Mesenchymal stem cell (in vitro differentiated cells and primary cell): Measurements from ENCODE around the gene NUP98.

ENCODE experiments used
- DNase-seq: peaks from one replicate; pipeline ENCODE4 v3.0.0-alpha.2; 2013
- H2AFZ ChIP-seq: one replicate; pipeline ENCODE4 v1.6.1; 2013; ENCODE audit warnings: low read depth, mild to moderate bottlenecking, control low read depth, inconsistent platforms, low read length, moderate library complexity
- H2AK5ac ChIP-seq: 2 replicates; pipeline ENCODE4 v1.6.1; 2013; ENCODE audit warnings: low read length, moderate library complexity, mild to moderate bottlenecking, inconsistent platforms; ENCODE audit not compliant: severe bottlenecking
- H2BK120ac ChIP-seq: one replicate; pipeline ENCODE4 v1.6.1; 2013; ENCODE audit warnings: low read depth, mild to moderate bottlenecking, inconsistent platforms, low read length, moderate library complexity
- H2BK12ac ChIP-seq, 2 experiments: one replicate each; pipeline ENCODE4 v1.6.1; 2013; ENCODE audit warnings: inconsistent platforms in 2 of 2, low read length in 2 of 2, mild to moderate bottlenecking in 2 of 2, moderate library complexity in 2 of 2, control low read depth in 1 of 2
- H2BK15ac ChIP-seq: one replicate; pipeline ENCODE4 v1.6.1; 2013; ENCODE audit warnings: mild to moderate bottlenecking, low read depth, inconsistent platforms; ENCODE audit not compliant: poor library complexity, severe bottlenecking
- H2BK5ac ChIP-seq: 2 replicates; pipeline ENCODE4 v1.6.1; 2013; ENCODE audit warnings: low read depth, mild to moderate bottlenecking, low read length, control low read depth, inconsistent platforms; ENCODE audit not compliant: poor library complexity, severe bottlenecking
- H3K14ac ChIP-seq, 2 experiments: one replicate each; pipeline ENCODE4 v1.6.1; 2013; ENCODE audit warnings: inconsistent platforms in 2 of 2, low read length in 2 of 2, control low read depth in 1 of 2, mild to moderate bottlenecking in 1 of 2, moderate library complexity in 1 of 2
- H3K18ac ChIP-seq, 2 experiments: one replicate each; pipeline ENCODE4 v1.6.1; 2013; ENCODE audit warnings: inconsistent platforms in 2 of 2, low read length in 2 of 2, control low read depth in 1 of 2, low read depth in 1 of 2, mild to moderate bottlenecking in 1 of 2
- H3K23ac ChIP-seq, 2 experiments: one replicate each; pipeline ENCODE4 v1.6.1; 2013; ENCODE audit warnings: inconsistent platforms in 2 of 2, low read length in 2 of 2, mild to moderate bottlenecking in 2 of 2, moderate library complexity in 2 of 2, control low read depth in 1 of 2
- H3K27ac ChIP-seq: 2 replicates; pipeline ENCODE4 v1.5.1; 2013; ENCODE audit warnings: mild to moderate bottlenecking, moderate library complexity, low read length, control low read depth, inconsistent platforms; ENCODE audit not compliant: poor library complexity, severe bottlenecking
- H3K27me3 ChIP-seq, 2 experiments: 2 replicates each; pipeline versions ENCODE4 v1.6.1 to v1.7.0; 2013; ENCODE audit warnings: low read length in 2 of 2, mild to moderate bottlenecking in 2 of 2, moderate library complexity in 2 of 2, control low read depth in 1 of 2, inconsistent platforms in 1 of 2; ENCODE audit not compliant: control insufficient read depth in 1 of 2, insufficient read depth in 1 of 2
- H3K36me3 ChIP-seq, 2 experiments: 2 replicates each; pipeline versions ENCODE4 v1.6.1 to v1.7.0; 2013; ENCODE audit warnings: low read length in 2 of 2, control low read depth in 1 of 2, inconsistent platforms in 1 of 2, low read depth in 1 of 2, mild to moderate bottlenecking in 1 of 2; ENCODE audit not compliant: insufficient read depth in 2 of 2, control insufficient read depth in 1 of 2
- H3K4ac ChIP-seq, 2 experiments: one replicate each; pipeline ENCODE4 v1.6.1; 2013; ENCODE audit warnings: inconsistent platforms in 2 of 2, low read length in 2 of 2, mild to moderate bottlenecking in 2 of 2, moderate library complexity in 2 of 2, control low read depth in 1 of 2, low read depth in 1 of 2
- H3K4me1 ChIP-seq: 2 replicates; pipeline ENCODE4 v1.6.1; 2013; ENCODE audit warnings: low read depth, low read length, control low read depth; ENCODE audit not compliant: control insufficient read depth, insufficient read depth
- H3K4me2 ChIP-seq: 2 replicates; pipeline ENCODE4 v1.6.1; 2013; ENCODE audit warnings: low read length, mild to moderate bottlenecking, inconsistent platforms; ENCODE audit not compliant: poor library complexity, severe bottlenecking
- H3K4me3 ChIP-seq, 2 experiments: 2 replicates each; pipeline versions ENCODE4 v1.5.1 to v1.7.0; 2013; ENCODE audit warnings: low read length in 2 of 2, mild to moderate bottlenecking in 2 of 2, control low read depth in 1 of 2, low read depth in 1 of 2; ENCODE audit not compliant: insufficient read depth in 1 of 2
- H3K79me1 ChIP-seq: replicated peaks from 2 replicates; pipeline ENCODE4 v1.6.1; 2013; ENCODE audit warnings: mild to moderate bottlenecking, control low read depth, low read length, inconsistent platforms; ENCODE audit not compliant: poor library complexity, severe bottlenecking
- H3K9ac ChIP-seq: 2 replicates; pipeline ENCODE4 v1.7.0; 2013; ENCODE audit warnings: mild to moderate bottlenecking, low read length, moderate library complexity
- H3K9me3 ChIP-seq: 2 replicates; pipeline ENCODE4 v1.7.0; 2013; ENCODE audit warnings: mild to moderate bottlenecking, low read length; ENCODE audit not compliant: control insufficient read depth
- H4K8ac ChIP-seq: one replicate; pipeline ENCODE4 v1.6.1; 2013; ENCODE audit warnings: inconsistent platforms, mild to moderate bottlenecking, low read length, moderate library complexity
- H4K91ac ChIP-seq: one replicate; pipeline ENCODE4 v1.6.1; 2013; ENCODE audit warnings: mild to moderate bottlenecking, low read length, inconsistent platforms
- WGBS: methylation state at CpG from one replicate; pipeline ENCODE4 v1.1.7; 2013; ENCODE audit warnings: mixed read lengths; 5-methylcytosine and 5-hydroxymethylcytosine counted together

The NUP98 gene

GRCh38 chr11:3710485-3711259 lies 86.7 kb downstream of the NUP98 start:
- peak; percentile 37 for DNase-seq
- H4K91ac ChIP-seq = no peak overlapping the region
- peaks cover 23 to 90% of the 10 kb centered on the region in 2 experiments for H3K36me3 ChIP-seq
- H2BK5ac ChIP-seq = no peak overlapping the region
- no peak overlapping the region for H3K4me2 ChIP-seq
- no peak overlapping the region for H3K18ac ChIP-seq
- no peaks in the 10 kb centered on the region for H3K27me3 ChIP-seq
- no peak overlapping the region for H2BK15ac ChIP-seq
- H2BK12ac ChIP-seq = no peak overlapping the region
- peaks cover 20% of the 10 kb centered on the region for H3K79me1 ChIP-seq
- no peaks in the 10 kb centered on the region for H3K9me3 ChIP-seq
- no peak overlapping the region for H2BK120ac ChIP-seq
- no peaks in the 10 kb centered on the region for H3K4me1 ChIP-seq
- no peak overlapping the region for H3K4ac ChIP-seq
- peak overlapping the region; percentile 25 for H3K27ac ChIP-seq
- 97% methylated on average over 3 of the region's 4 CpGs for WGBS
- H3K4me3 ChIP-seq = no peak overlapping the region
- no peak overlapping the region for H4K8ac ChIP-seq
- no peak overlapping the region for H3K14ac ChIP-seq
- no peak overlapping the region for H3K23ac ChIP-seq
- no peak overlapping the region for H2AFZ ChIP-seq
- no peak overlapping the region for H2AK5ac ChIP-seq
- no peak overlapping the region for H3K9ac ChIP-seq

- Histone ChIP-seq H2BK120ac (no peak overlapping the region), H2BK5ac (no peak overlapping the region), H3K36me3 (peaks cover 16 to 89% of the 10 kb centered on the region in 2 experiments), H2BK12ac (no peak overlapping the region), H3K4me1 (no peaks in the 10 kb centered on the region), H2AK5ac (no peak overlapping the region), H3K27me3 (no peaks in the 10 kb centered on the region), H2BK15ac (no peak overlapping the region), H2AFZ (no peak overlapping the region), H3K4ac (no peak overlapping the region), H4K8ac (no peak overlapping the region), H3K9me3 (no peaks in the 10 kb centered on the region), H3K9ac (no peak overlapping the region), H3K27ac (peak overlapping the region; percentile 25), H3K79me1 (peaks cover 19% of the 10 kb centered on the region), H3K14ac (no peak overlapping the region), H3K23ac (no peak overlapping the region), H3K4me2 (no peak overlapping the region), H3K18ac (no peak overlapping the region), H4K91ac (no peak overlapping the region), H3K4me3 (no peak overlapping the region)
- WGBS = 98% methylated on average over 1 of the region's 1 CpG
- no peak for DNase-seq
Measured at GRCh38 chr11:3709977-3710376, 87.4 kb downstream of the NUP98 start.

GRCh38 chr11:3707176-3707575 lies 90.2 kb downstream of the NUP98 start:
- no peak overlapping the region for H2BK15ac ChIP-seq
- no peaks in the 10 kb centered on the region for H3K9me3 ChIP-seq
- no peak overlapping the region for H2BK12ac ChIP-seq
- no peak overlapping the region for H3K9ac ChIP-seq
- H3K36me3 ChIP-seq = peaks cover 23 to 88% of the 10 kb centered on the region in 2 experiments
- no peak overlapping the region for H3K4me2 ChIP-seq
- no peak overlapping the region for H3K4ac ChIP-seq
- no peak overlapping the region for H2AK5ac ChIP-seq
- H2BK120ac ChIP-seq = no peak overlapping the region
- H3K14ac ChIP-seq = no peak overlapping the region
- no peak overlapping the region for H3K23ac ChIP-seq
- no peak overlapping the region for H2BK5ac ChIP-seq
- H3K4me1 ChIP-seq = no peaks in the 10 kb centered on the region
- H3K27me3 ChIP-seq = no peaks in the 10 kb centered on the region
- no peak overlapping the region for H4K91ac ChIP-seq
- WGBS = 89% methylated on average over 1 of the region's 2 CpGs
- no peak for DNase-seq
- no peak overlapping the region for H4K8ac ChIP-seq
- H3K27ac ChIP-seq = no peak overlapping the region
- H3K4me3 ChIP-seq = no peak overlapping the region
- H2AFZ ChIP-seq = no peak overlapping the region
- H3K18ac ChIP-seq = no peak overlapping the region
- peaks cover 11% of the 10 kb centered on the region for H3K79me1 ChIP-seq

DNA sequence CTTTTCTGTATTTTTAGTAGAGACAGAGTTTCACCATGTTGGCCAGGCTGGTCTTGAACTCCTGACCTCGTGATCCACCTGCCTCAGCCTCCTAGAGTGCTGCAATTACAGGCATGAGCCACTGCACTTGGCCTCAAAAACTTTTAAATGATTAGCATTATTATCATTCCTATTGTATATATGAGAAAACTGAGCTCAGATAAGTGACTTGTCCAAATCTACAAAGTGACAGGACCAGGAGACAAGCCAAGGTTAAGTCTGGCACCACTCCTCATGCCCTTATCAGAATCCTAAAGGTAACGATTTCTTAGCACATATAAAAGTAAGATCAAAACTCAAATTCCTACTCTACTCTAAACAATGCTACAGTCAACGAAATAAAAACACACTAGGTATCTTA lies 94.0 kb downstream of the NUP98 start:
- Histone ChIP-seq H3K9ac (no peak overlapping the region), H3K9me3 (no peaks in the 10 kb centered on the region), H3K27ac (no peak overlapping the region), H2AK5ac (no peak overlapping the region), H3K23ac (no peak overlapping the region), H3K4ac (no peak overlapping the region), H3K36me3 (peaks cover 35 to 92% of the 10 kb centered on the region in 2 experiments), H2BK120ac (no peak overlapping the region), H3K4me1 (peaks cover 2% of the 10 kb centered on the region), H4K8ac (no peak overlapping the region), H2BK5ac (no peak overlapping the region), H3K4me3 (no peak overlapping the region), H2AFZ (no peak overlapping the region), H3K79me1 (peaks cover 11% of the 10 kb centered on the region), H3K27me3 (no peaks in the 10 kb centered on the region), H2BK12ac (no peak overlapping the region), H3K14ac (no peak overlapping the region), H4K91ac (no peak overlapping the region), H3K18ac (no peak overlapping the region), H3K4me2 (no peak overlapping the region), H2BK15ac (no peak overlapping the region)
- DNase-seq = no peak
- WGBS = 92% methylated on average over 2 of the region's 3 CpGs
